Nephron progenitor cell (in vitro differentiated cells): Measurements from ENCODE around the gene AMPD3.

Source experiments
- DNase-seq: peaks from one replicate; pipeline ENCODE4 v3.0.0; 2021
- H3K27ac Mint-ChIP-seq: 2 replicates; pipeline ENCODE4 v1.8.0; 2021; ENCODE audit warnings: mild to moderate bottlenecking, moderate library complexity, mixed read lengths
- H3K27me3 Mint-ChIP-seq: 2 replicates; pipeline ENCODE4 v1.8.0; 2021; ENCODE audit warnings: mild to moderate bottlenecking, low read depth, mixed read lengths; ENCODE audit not compliant: poor library complexity
- H3K36me3 Mint-ChIP-seq: 2 replicates; pipeline ENCODE4 v1.8.0; 2021; ENCODE audit warnings: low read depth, mixed read lengths
- H3K4me1 Mint-ChIP-seq: 2 replicates; pipeline ENCODE4 v1.8.0; 2021; ENCODE audit warnings: mixed read lengths
- H3K4me3 Mint-ChIP-seq: 2 replicates; pipeline ENCODE4 v1.8.0; 2021; ENCODE audit warnings: mild to moderate bottlenecking, moderate library complexity, mixed read lengths
- H3K9me3 Mint-ChIP-seq: 2 replicates; pipeline ENCODE4 v1.8.0; 2021; ENCODE audit warnings: mild to moderate bottlenecking, moderate library complexity, mixed read lengths
- TF ChIP-seq, protein P1 (sequence below): fragments of 200-600 bp; sonication (generic); IDR thresholded peaks from 2 replicates; pipeline ENCODE4 v1.5.0; 2021; ENCODE audit warnings: antibody characterized with exemption

Gene AMPD3

GRCh38 chr11:10538924-10539323 lies 83.9 kb downstream of the AMPD3 start:
- DNase-seq = no peak
- peaks cover 7% of the 10 kb centered on the region for H3K27me3 Mint-ChIP-seq
- peaks cover 19% of the 10 kb centered on the region for H3K4me1 Mint-ChIP-seq
- peaks cover under 1% of the 10 kb centered on the region for H3K36me3 Mint-ChIP-seq
- TF ChIP-seq, protein P1, sequence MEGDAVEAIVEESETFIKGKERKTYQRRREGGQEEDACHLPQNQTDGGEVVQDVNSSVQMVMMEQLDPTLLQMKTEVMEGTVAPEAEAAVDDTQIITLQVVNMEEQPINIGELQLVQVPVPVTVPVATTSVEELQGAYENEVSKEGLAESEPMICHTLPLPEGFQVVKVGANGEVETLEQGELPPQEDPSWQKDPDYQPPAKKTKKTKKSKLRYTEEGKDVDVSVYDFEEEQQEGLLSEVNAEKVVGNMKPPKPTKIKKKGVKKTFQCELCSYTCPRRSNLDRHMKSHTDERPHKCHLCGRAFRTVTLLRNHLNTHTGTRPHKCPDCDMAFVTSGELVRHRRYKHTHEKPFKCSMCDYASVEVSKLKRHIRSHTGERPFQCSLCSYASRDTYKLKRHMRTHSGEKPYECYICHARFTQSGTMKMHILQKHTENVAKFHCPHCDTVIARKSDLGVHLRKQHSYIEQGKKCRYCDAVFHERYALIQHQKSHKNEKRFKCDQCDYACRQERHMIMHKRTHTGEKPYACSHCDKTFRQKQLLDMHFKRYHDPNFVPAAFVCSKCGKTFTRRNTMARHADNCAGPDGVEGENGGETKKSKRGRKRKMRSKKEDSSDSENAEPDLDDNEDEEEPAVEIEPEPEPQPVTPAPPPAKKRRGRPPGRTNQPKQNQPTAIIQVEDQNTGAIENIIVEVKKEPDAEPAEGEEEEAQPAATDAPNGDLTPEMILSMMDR = no peak
- H3K27ac Mint-ChIP-seq = no peak overlapping the region
- no peak overlapping the region for H3K4me3 Mint-ChIP-seq
- H3K9me3 Mint-ChIP-seq = peaks cover 4% of the 10 kb centered on the region

DNA sequence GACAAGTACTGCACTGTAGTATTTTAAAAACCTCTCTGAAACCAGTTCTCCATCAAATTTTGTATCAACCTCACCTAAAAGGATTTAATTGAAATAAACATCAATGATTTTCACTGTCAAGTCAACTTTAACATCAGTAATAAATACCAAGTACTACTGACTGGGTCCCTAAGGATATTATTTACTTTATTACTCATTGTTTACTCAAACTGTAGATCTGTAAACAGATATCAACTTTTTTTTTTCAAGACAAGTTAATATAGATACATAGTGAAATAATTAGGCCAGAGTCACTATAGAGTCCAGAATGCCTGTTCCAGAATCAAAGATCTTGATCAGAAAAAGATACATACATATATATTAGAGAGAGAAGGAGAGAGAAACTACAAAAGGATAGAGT lies 84.3 kb downstream of the AMPD3 start:
- Mint-ChIP-seq H3K4me1 (peaks cover 22% of the 10 kb centered on the region), H3K4me3 (peak overlapping the region; percentile 89), H3K27ac (no peak overlapping the region), H3K9me3 (peaks cover 8% of the 10 kb centered on the region), H3K27me3 (peaks cover 10% of the 10 kb centered on the region), H3K36me3 (no peaks in the 10 kb centered on the region)
- TF ChIP-seq, protein P1 = no peak
- DNase-seq = no peak

DNA sequence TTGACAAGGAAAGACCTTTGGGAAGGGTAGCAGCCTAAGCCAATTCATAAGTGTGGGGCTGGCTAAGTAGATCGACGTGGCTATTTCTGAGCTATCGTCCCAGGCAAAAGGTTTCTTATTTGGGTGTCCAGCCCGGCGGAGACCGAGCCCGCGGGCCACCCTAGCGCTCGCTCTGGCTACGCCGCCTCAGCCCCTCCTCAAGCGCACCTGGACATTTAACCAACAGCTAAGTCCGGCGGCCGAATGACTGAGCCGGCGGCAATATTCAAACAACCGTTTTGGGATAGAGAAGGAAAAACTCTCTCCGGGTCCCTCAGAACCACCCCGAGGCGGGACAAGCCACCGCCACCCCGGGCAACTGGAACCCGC lies 85.5 kb downstream of the AMPD3 start:
- Mint-ChIP-seq H3K4me3 (peak overlapping the region; percentile 89), H3K27me3 (peaks cover 17% of the 10 kb centered on the region), H3K9me3 (peaks cover 8% of the 10 kb centered on the region), H3K36me3 (no peaks in the 10 kb centered on the region), H3K27ac (no peak overlapping the region), H3K4me1 (peaks cover 23% of the 10 kb centered on the region)
- DNase-seq = no peak
- TF ChIP-seq, protein P1 = no peak

- peak; percentile 100 for DNase-seq
- TF ChIP-seq, protein P1 = peak; percentile 76
- H3K9me3 Mint-ChIP-seq = peaks cover 8% of the 10 kb centered on the region
- H3K36me3 Mint-ChIP-seq = no peaks in the 10 kb centered on the region
- peaks cover 17% of the 10 kb centered on the region for H3K27me3 Mint-ChIP-seq
- H3K4me3 Mint-ChIP-seq = peak within 1 kb of the TSS; percentile 89
- H3K27ac Mint-ChIP-seq = peak within 1 kb of the TSS; percentile 83
- peaks cover 23% of the 10 kb centered on the region for H3K4me1 Mint-ChIP-seq
These were observed 86.0 kb downstream of the AMPD3 start, which contains the start of gene RNF141 for GRCh38 chr11:10540915-10541560. Gene RNF141 (minus strand): TSS chr11:10541187. CDS start chr11:10534158, 7,029 bp downstream.

DNA sequence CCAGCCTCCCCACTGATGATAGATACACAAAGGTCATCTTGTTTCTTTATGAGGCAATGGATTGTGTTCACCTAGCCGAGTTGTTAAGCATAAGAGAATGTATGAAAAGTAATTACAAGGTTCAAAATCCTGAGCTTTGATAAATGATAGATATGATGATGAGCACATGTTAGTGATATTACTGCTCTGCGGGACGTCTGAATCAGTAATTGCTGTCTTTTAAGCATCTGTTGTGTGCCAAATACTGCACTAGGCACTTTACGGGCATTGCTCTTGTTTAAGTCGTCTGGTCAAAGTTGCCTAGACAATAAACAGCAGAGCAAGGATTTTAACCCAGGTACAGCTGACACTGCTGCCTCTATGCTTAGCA lies 86.5 kb downstream of the AMPD3 start:
- peaks cover 23% of the 10 kb centered on the region for H3K4me1 Mint-ChIP-seq
- no peak for DNase-seq
- H3K36me3 Mint-ChIP-seq = no peaks in the 10 kb centered on the region
- peak overlapping the region; percentile 83 for H3K27ac Mint-ChIP-seq
- peaks cover 8% of the 10 kb centered on the region for H3K9me3 Mint-ChIP-seq
- H3K27me3 Mint-ChIP-seq = peaks cover 17% of the 10 kb centered on the region
- TF ChIP-seq, protein P1 = no peak
- peak overlapping the region; percentile 89 for H3K4me3 Mint-ChIP-seq

GRCh38 chr11:10542776-10543175 lies 87.7 kb downstream of the AMPD3 start:
- no peaks in the 10 kb centered on the region for H3K36me3 Mint-ChIP-seq
- H3K27me3 Mint-ChIP-seq = peaks cover 21% of the 10 kb centered on the region
- TF ChIP-seq, protein P1 = no peak
- no peak overlapping the region for H3K4me3 Mint-ChIP-seq
- DNase-seq = no peak
- peaks cover 8% of the 10 kb centered on the region for H3K9me3 Mint-ChIP-seq
- H3K27ac Mint-ChIP-seq = no peak overlapping the region
- H3K4me1 Mint-ChIP-seq = peaks cover 23% of the 10 kb centered on the region
